ENCODE measurements around the gene TCN2. TPM values are rescaled to one million over a fixed set of nuclear protein-coding genes. Genes with fewer than 3 reads are reported as not detected.

The TCN2 gene
- total and polyA plus RNA-seq, 10 donors: 7.3 to 110 (median 48.5) TPM

- TF ChIP-seq CTCF (IDR thresholded peaks at IDR 0.05 in 8 of 11, conservative IDR thresholded peaks at IDR 0.05 in 3 of 11) (no peak), POLR2AphosphoS5 (IDR thresholded peaks at IDR 0.05) (peak in 1 of 3 donors; percentile 24), POLR2A (IDR thresholded peaks at IDR 0.05) (no peak)
- no peak overlapping the region for H3K4me3 ChIP-seq
- H3K27ac ChIP-seq: no peak overlapping the region
- H3K9me3 ChIP-seq: no peaks in the 10 kb centered on the region
- DNase-seq: no peak
- peaks cover 21 to 100% (median 100%) of the 10 kb centered on the region in 6 donors for H3K36me3 ChIP-seq
- no peaks in the 10 kb centered on the region for H3K27me3 ChIP-seq (replicated peaks in 1 of 7)
- intact Hi-C loops (cut with DNase I; ENCODE audit: low total_unique reads): no loop called here
- 65 to 95% (median 88%) methylated on average over 5 to 6 of the region's 6 CpGs for WGBS, 5 donors
- H3K4me1 ChIP-seq: peaks cover 0 to 4% (median 0%) of the 10 kb centered on the region in 6 donors
Observed at GRCh38 chr22:30580896-30581295, 26.1 kb upstream of the TCN2 start.

- no peak overlapping the region for H3K4me3 ChIP-seq
- peaks cover 28 to 100% (median 100%) of the 10 kb centered on the region in 6 donors for H3K36me3 ChIP-seq
- 67 to 93% (median 92%) methylated on average over 1 to 6 of the region's 6 CpGs for WGBS, 5 donors
- intact Hi-C loops (cut with DNase I; ENCODE audit: low total_unique reads): no loop called here
- no peak for DNase-seq
- no peaks in the 10 kb centered on the region for H3K9me3 ChIP-seq
- H3K27ac ChIP-seq: no peak overlapping the region
- TF ChIP-seq POLR2AphosphoS5 (IDR thresholded peaks at IDR 0.05): no peak
- TF ChIP-seq CTCF (IDR thresholded peaks at IDR 0.05 in 8 of 11, conservative IDR thresholded peaks at IDR 0.05 in 3 of 11): no peak
- TF ChIP-seq POLR2A (IDR thresholded peaks at IDR 0.05): no peak
- peaks cover 0 to 4% (median 0%) of the 10 kb centered on the region in 6 donors for H3K4me1 ChIP-seq
- H3K27me3 ChIP-seq (replicated peaks in 1 of 7): no peaks in the 10 kb centered on the region
Observed at GRCh38 chr22:30582051-30582450, 24.9 kb upstream of the TCN2 start.

GRCh38 chr22:30582788-30583545 lies 24.0 kb upstream of the TCN2 start:
- no peaks in the 10 kb centered on the region for H3K9me3 ChIP-seq
- intact Hi-C loops (cut with DNase I; ENCODE audit: low total_unique reads): no loop called here
- WGBS, 5 donors: 75 to 88% (median 77%) methylated on average over 10 to 13 of the region's 13 CpGs
- no peak for DNase-seq
- H3K4me3 ChIP-seq: no peak overlapping the region
- peaks cover 28 to 100% (median 100%) of the 10 kb centered on the region in 6 donors for H3K36me3 ChIP-seq
- H3K27me3 ChIP-seq (replicated peaks in 1 of 7): no peaks in the 10 kb centered on the region
- TF ChIP-seq CTCF (IDR thresholded peaks at IDR 0.05 in 8 of 11, conservative IDR thresholded peaks at IDR 0.05 in 3 of 11): no peak
- TF ChIP-seq POLR2AphosphoS5 (IDR thresholded peaks at IDR 0.05): no peak
- no peak for TF ChIP-seq POLR2A (IDR thresholded peaks at IDR 0.05)
- peaks cover 0 to 4% (median 0%) of the 10 kb centered on the region in 6 donors for H3K4me1 ChIP-seq
- peak overlapping the region in 1 of 8 donors; percentile 17 for H3K27ac ChIP-seq

- intact Hi-C loops (cut with DNase I; ENCODE audit: low total_unique reads): no loop called here
- 91 to 97% (median 92%) methylated on average over 15 of the region's 15 CpGs for WGBS, 5 donors
Observed at GRCh38 chr22:30584441-30584840, 22.5 kb upstream of the TCN2 start.

More at GRCh38 chr22:30584441-30584840, 22.5 kb upstream of the TCN2 start:
- H3K27ac ChIP-seq: no peak overlapping the region
- H3K4me1 ChIP-seq: peaks cover 0 to 8% (median 0%) of the 10 kb centered on the region in 6 donors
- H3K27me3 ChIP-seq (replicated peaks in 1 of 7): no peaks in the 10 kb centered on the region
- no peak for DNase-seq
- no peak overlapping the region for H3K4me3 ChIP-seq
- TF ChIP-seq POLR2AphosphoS5 (IDR thresholded peaks at IDR 0.05) (peak in 1 of 3 donors; percentile 57), CTCF (IDR thresholded peaks at IDR 0.05 in 8 of 11, conservative IDR thresholded peaks at IDR 0.05 in 3 of 11) (no peak)
- peaks cover 22 to 100% (median 100%) of the 10 kb centered on the region in 6 donors for H3K36me3 ChIP-seq
- H3K9me3 ChIP-seq: no peaks in the 10 kb centered on the region

Measured in spleen (tissue), 11 donors.